ENCODE measurements around the gene SLA2.

The SLA2 gene

DNA sequence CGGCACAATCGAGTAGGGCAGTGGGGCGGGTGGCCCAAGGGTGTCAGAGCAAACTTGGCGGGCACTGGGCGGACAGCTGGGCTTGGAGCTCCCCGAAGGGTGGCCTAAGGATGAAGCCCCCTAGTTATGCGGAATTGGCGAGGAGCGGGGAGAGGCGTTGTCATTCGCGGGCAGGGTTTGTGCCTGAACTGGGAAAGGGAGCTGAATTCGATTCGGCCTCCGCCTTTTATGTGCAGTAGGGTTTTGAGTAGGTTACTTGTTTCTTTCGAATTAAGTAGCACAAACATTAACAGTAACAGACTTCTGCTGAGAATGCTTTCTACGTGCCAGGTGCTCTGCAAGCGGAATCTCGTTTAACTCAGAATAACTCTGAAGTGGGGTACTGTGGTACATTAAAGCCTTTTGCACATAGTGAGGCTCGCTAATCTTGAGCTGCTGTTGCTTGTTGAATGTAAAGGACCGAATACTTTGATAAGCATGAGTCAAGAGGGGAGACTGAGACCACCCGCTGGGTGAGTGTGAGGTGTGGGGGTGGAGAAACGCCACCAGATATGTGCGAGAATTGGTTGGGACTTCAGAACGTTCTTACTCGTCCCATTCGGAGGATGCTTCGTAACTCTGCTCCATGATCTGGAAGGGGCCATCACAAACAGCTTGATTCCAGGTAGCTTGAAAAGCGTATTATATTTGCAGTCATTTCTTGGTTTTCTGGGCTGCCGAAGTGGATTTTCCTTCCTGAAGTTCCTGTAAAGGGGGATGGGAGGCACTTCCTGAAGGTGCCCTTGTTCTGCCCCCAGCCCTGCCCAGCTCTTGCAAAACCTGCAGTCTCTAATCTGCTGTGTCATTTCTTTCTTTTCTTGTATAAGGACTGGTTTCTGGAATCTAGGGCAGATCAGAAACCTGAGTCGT lies 39.6 kb downstream of the SLA2 start:
- DNase-seq: peak; percentile 31

DNA sequence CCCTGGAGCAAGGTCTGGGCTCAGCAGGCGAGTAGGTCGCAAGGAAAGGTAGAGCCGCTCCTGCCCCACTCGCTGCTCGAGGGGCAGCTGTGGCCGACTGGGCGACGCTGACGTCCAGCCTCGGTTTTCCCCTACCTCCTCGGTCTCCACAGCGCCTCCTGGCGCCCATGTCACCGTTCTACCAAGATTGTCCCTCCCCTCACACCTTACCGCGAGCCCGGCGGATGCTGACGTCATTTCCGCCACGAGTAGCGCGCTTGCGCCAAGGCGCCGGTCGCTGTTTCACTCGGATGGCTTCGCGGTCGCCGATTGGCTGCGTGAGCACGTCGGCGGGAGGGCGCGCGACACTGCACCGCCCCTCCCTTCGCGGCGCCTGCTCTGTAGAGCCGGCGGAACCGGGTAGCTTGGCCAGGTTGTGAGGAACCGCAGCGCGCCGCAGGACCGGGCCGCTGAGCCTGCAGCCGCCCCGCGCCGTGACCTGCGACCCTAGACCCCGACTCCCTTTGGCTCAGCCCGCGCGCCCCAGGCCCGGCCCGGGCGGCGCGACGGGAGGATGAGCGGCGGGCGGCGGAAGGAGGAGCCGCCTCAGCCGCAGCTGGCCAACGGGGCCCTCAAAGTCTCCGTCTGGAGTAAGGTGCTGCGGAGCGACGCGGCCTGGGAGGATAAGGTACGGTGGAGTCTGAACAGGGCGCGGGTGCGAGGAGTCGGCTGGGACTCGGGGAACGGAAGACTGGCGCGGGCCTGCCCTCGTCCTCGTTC lies 40.4 kb downstream of the SLA2 start, which contains the start of gene RAB5IF:
RAB5IF (plus strand) TSS at position 381 of the 759 bp plus-strand sequence; CDS start at position 554, 173 bp downstream.
- peak; percentile 99 for DNase-seq

DNA sequence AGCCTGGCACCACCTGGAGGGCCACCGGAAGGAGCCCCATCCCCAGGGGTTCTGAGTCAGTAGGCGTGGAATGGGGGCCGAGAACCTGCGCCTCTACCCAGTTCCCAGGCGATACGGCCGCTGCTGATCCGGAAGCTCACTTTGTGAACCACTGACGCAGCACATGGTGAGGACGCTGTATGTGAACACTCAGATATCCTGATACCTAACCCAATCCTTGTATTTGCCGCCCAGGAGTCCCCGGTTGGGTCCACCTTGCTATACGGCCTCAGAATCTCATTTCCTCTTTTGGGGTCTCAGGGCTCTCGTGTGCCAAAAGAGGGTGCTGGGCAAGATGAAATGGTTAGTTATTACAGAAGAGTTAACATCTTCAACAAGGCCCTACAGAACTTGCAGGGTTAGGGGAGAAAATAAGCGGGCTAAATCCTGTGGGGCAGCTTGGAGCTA lies 41.0 kb downstream of the SLA2 start:
- peak; percentile 64 for DNase-seq

DNA sequence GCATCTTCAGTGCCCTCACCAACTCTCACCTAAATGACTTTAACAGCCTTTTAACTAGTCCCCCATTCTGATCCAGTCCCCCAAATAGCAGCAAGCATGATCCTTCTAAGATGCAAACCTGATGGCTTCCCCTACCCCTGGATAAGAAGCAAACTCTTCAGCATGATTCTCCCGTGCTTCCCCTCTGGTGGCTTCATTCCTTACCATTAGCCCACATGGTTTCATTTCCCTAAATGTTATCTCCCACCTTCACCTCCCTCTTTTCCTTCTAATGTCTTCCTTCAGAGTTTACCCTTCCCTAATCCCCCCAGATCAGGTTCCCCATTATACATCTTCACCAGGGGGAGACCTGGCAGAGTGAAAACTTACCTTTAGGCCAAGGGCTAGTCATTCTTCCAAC lies 44.5 kb downstream of the SLA2 start:
- DNase-seq: no peak

DNA sequence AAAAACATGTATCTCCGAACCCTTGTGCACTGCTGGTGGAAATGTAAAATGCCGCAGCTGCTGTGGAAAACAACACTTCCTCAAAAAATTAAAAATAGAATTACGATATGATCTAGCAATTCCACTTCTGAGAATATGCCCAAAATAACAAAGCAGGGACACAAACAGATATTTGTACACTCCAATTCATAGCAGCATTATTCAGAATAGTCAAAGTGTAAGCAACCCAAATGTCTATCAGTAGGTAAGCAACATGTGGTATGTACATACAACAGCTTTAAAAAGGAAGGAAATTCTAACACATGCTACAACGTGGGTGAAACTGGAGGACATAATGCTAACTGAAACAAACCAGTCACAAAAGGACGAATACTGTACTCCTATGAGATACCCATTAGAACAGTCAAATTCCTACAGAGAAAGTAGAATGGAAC lies 46.1 kb downstream of the SLA2 start:
- no peak for DNase-seq

DNA sequence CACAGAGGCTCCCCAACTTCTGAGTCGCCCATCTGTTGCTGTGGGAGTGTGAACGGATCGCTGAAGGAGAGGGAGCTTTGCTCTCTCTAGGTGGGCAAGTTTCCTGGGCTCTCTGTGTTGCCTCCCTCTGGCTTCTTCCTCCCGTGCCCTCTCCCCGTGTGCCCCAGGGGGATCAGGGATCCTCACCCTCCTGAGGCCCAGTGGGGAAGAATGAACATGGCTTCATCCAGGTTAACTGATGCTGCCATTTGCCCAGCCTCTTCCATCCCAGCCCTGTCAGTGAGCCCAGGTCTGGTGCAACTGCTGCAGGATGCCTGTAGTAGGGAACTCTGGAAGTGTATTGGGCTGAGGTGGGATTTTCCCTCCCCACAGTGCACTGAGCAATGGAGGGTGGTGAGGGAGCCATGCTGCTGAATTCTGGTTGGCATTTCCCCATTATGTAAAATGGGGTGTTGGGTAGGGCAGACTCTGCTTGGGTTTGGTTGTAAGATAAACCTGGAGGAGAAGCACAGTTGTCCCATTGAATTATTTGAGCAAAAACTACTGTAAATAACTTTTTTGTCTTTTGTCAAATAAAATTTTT lies 52.6 kb downstream of the SLA2 start:
- no peak for DNase-seq

DNA sequence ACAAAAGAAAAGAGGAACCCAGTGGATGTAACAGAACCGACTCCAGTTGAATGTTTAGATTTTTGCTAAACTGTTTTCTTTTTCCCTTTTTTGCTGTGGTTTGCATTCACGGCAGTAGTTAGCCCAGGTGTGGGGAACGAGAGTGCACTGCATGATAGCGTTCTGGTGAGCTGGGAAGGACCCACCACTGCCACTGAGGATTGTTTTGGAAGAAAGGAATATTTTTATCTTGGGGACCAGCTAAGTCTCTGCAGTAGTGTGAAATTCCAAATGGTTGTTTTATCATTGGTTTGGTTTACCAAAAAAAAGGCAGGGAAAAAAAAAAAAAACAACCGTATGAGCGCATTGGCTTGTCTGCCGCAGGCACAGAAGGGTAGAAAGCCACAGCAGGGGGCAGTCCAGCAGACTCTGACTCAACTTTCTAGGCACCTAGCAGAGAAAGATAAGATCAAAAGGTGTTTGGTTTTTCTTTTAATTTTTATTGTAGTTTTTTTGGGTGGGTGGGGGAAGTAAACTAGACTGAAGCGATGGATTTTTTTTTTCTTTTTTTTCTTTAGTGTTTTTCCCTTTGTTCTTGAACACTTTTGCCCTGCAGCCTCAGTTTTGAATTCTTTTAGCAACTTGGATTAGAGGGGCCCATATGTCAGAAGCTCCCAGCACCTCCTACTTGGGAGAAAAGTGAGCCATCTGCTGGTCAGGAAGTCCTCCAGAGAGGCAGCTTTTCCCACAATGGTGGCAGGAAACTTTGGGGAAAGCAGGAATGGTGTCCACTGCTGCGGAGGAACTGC lies 53.9 kb downstream of the SLA2 start:
- peak; percentile 60 for DNase-seq

DNA sequence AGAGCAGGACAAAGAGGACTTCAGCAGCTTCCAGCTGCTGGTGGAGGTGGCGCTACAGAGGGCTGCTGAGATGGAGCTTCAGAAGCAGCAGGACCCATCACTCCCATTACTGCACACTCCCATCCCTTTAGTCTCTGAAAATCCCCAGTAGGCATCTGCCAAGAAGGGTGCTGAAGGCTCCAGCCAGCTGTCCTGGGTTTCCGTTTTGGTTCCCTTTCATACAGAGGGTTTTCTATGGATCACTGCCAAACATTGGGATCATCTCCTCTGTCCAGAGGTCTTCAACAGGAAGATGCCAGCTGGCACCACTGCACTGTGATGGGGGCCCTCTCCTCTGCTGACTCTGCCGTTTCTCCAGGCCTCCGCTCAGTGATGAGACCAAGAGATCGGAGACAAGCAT lies 54.7 kb downstream of the SLA2 start:
- DNase-seq: no peak

DNA sequence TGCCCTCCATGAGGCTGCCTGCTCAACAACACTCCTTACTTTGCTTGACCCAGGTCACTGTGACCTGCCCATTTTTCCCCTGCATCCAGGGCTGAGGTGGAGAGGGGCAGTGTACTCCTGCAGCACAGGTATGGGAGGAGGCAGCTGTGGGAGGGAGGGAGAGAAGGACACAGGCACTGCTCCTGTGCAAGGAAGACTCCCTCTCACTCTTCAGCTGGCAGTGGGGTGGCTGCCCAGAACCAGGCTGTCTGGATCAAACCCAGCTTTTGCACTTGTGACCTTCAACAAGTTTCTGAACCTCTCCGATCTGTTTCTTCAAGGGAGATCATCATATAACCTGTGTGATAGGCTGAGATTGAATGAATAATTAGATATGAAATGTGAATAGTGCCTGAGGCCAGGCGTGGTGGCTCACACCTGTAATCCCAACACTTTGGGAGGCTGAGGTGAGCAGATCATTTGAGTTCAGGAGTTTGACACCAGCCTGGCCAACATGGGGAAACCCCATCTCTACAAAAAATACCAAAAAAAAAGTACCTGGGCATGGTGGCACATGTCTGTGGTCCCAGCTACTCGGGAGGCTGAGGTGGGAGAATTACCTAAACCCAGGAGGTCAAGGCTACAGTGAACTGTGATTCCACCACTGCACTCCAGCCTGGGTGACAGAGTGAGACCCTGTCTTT lies 58.5 kb downstream of the SLA2 start:
- DNase-seq: no peak

DNA sequence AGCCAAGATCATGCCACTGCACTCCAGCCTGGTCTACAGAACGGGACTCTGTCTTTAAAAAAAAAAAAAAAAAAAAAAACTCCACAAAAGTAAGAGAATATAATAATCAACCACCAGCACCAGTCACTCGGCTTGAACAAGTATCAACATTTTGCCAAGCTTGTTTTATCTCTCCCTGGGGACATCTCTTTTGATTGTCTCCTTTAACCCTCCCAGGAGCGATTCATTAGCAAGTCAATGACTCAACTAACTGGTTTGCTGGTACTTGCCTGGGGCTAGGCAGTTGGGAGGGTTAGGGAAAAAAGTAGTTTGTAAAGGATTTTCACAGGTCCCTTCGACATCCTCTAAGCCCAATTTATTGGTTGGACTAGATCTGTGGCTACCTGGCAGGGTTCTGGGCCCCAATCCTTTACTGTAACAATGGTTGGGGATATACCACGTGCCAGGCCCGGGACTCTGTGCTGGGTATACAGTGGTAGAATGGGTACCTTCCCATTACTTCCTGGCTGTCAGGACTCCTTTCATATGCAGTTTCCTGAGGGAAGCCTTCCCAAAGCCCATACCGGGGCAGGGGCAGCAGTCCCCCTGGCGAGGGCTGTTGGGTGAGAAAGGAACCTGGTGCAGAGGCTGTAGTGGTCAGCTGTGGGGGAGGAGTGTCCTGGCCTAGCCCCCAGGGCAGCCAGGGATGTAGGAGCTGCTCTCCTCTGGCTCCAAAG lies 60.4 kb downstream of the SLA2 start:
- no peak for DNase-seq

DNA sequence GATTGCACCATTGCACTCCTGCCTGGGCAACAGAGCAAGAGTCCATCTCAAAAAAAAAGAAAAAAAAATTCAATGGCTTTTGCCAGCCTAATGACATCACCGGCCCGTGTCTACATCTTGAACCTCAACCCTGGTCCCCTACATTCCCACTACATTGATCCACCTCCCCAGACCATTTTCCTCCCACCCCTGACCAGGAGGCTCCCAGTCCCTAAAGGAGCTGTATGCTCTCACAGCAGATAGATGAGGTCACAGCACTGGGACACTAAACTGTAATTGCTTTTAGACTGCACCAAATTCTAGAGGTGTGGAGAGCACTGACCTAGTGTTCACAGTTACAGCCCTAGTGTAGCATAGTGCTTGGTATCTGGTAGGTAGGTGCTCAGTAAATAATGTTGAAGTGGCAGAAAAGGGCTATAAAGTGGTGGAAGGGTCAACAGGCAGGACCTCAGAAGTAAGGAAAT lies 61.9 kb downstream of the SLA2 start:
- DNase-seq: no peak

DNA sequence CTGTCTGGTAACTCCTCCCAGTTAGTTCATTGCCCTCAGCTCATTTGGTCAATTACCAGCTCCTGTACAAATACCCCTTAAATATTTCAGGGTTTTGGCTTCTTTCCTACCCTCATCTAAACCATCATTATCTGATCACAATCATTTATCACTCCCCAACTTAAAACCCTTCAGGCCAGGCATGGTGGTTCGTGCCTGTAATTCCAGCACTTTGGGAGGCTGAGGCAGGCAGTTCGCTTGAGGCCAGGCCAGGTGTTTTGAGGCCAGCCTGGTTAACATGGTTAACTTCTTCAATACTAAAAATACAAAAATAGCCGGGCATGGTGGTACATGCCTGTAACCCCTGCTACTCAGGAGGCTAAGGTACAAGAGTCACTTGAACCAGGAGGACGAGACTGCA lies 63.2 kb downstream of the SLA2 start:
- DNase-seq: no peak

DNA sequence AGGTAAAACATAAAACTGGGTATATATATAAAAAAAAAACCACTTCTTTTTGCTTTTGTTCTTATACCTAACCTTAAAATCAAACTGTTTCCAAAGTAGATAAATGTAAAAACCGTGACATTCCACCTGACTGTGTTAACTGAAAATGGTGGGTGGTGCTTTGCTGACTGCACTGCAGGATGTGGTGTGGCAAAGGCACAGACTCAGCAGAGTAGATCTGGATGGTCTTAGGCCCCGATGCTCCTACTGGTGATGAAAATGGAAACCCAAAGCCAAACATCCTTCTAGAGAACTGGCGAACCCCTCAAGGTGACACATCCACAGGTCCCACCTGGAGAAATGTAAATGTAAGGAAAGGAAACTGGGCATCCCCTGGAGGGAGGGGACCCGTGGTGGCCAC lies 63.7 kb downstream of the SLA2 start:
- DNase-seq: no peak

DNA sequence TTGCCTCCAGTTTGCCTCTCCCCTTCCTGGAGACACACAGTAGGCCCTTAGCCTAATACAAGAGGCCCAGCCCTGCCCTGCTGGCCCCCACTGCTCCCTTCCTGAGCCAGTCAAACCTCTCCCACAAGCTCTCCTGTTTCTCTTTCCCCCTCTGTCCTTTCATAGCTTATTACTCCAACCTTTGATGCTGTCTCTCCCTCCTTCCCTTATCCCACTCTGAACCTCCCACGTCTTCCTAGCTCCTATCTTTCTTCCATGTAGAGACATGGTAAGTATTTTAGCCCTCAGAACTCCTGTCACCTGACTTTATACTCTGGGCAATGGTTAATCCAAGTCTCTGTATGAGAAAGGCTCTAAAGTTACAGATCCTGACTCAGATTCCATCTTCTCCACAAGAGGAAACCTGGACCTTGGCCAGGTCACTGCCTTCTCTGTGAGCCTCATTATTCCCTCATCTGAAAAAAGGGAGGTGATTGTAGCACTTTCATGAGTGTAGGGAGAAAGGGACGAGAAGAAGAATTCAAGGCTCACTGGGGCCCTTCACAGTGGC lies 65.9 kb downstream of the SLA2 start:
- no peak for DNase-seq

DNA sequence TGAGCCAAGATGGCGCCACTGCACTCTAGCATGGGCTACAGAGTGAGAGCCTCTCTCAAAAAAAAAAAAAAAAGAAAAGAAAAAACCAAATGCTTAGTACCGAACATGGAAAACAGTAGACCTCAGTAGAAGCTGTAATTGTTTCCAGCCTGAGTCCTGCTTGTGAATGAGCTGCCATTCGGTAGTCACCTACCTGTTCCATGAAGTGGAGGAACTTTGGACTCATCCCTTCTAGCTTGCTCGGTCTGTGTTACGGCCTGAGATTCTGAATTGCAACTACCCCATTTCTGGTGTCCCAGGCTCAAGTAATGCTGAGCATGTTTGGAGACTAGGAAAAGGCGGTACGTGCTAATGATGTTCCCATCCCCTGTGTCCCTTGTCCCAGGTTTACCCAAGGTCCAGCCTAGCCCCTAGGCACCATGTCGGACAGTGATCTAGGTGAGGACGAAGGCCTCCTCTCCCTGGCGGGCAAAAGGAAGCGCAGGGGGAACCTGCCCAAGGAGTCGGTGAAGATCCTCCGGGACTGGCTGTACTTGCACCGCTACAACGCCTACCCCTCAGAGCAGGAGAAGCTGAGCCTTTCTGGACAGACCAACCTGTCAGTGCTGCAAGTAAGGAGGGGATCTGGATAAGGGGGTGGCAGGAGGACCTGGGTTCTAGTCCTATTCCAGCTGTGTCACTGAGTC lies 67.5 kb downstream of the SLA2 start:
- no peak for DNase-seq

DNA sequence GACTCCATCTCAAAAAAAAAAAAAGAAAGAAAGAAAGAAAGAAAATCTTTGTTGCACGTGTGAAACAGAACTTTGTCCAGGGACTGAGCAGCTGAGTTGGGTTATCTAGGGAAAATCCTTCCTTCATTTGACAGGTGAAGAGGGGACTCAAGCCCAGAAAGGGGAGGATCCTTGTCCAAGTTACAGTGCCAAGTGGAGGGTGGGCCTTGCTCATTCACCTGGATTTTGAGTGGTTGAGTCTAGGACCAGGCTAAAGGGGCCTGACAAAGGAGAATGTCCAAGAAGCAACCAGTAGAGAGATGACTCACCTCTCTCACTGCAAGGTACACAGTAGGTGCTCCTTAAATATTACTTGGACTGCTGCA lies 69.9 kb downstream of the SLA2 start:
- no peak for DNase-seq

DNA sequence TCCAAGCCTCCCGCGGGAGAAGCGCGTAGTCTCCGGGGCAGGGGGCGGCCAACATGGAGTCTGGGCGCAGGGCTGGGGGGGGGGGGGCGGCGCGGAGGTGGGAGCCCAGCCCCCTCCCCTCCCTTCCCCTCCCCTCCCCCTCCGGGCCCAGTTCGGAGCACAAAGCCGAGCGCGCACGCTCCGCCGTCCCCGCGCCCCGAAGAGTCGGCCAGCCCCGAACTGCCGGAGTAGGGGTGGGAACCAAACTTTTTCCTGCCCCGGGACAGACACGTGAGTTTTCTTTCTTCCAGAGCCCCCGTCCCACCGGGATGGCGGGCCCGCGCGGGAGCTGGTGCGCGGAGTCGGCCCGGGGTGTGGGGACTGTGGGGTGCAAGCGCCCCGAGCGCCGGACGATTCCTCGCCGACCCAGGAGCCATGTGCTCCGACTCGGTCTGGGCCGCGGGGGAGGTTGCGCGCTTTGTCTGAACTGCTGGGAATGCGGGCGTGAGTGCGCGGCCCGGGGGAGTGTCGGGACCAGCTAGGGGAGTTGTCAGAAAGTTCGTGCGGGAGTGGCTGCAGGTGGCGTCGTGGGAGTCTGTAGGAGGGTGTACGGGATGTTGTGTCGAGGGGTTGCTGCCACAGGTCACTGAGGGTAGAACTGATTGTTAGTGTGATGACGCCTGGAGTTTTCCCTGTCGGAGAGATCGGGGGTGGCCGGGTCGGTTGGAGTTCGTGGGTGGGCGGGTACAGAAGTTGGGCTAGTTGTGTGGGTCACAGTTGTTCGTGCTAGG lies 71.4 kb downstream of the SLA2 start:
- DNase-seq: peak; percentile 68

DNA sequence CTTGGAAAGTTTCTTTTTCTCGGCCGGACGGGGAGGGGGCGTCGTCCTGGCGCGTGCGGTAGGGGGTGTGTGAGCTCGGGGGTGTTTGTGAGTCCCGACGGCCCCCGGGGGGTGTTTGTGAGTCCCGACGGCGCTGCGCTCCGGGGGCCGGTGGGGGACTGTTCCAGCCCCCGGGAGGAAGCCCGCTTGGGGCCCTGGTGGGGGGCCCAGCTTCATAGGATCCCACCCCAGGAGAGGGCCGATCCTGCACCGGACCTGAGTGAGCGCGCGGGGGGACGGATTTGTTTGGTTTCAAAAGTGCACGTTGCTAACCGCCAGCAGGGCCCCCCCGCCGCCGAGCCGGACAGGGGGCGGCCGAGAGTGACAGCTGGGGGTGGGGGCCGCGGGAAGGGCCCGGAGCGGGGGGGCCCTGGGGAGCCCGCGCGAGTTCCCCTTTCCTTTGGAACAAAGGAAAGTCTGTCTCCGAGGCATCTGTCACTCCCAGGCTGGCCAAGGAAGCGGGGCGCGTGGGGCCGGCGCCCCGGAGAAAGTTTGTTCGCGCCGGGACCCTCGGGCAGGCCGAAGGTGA lies 72.1 kb downstream of the SLA2 start:
- peak; percentile 36 for DNase-seq

DNA sequence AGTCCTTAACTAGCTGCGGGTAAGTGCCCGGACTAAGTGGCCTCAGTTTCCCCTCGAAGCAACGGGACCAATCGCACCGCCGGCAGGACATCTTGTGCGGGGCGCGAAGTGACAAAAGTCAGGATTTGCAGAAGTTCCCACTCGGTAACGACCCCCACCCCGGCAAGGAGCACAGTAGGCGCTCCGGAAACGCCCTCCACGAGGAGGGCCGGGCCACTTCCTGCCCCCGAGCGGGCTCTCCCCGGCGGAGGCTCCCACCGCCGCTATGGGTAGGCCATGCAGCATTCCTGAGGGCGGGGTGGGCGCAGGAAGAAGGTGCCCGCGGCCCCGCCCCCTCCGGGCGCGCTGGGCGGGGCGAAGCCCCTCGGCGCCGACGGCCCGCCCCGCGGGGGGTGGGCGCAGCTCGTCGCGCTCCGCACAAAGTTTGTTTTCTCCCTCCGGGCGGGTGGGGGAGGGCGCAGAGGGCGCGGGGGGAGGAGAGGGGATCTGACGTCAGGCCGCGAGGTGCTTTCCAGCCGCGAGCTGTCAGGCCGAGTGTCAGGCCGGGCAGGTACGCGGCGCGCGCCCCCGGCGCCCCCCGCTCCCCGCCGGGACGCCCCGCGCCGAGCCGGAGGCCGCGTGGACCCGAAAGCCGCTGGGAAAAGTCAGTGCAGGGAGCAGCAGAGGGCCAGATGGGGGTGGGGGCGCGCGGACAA lies 72.7 kb downstream of the SLA2 start, which contains the start of gene TGIF2:
TGIF2 (plus strand) TSS at position 495 of the 695 bp plus-strand sequence. CDS start 5,178 bp downstream, outside the sequence.
- DNase-seq: peak; percentile 89

Data from stimulated activated CD4-positive, alpha-beta T cell treated with anti-CD3 and anti-CD28 coated beads, Interleukin-15, amount 100 ng/mL, for 24 hours (primary cell).